GM12801 (cell line): ENCODE results near the gene WSB1.

ENCODE experiments used
- TF ChIP-seq, protein P1 (sequence below): IDR thresholded peaks from one replicate; pipeline ENCODE4 v1.5.1; 2011; ENCODE audit warnings: control low read depth; ENCODE audit not compliant: insufficient read length; ENCODE audit errors: extremely low read depth

Gene WSB1

DNA sequence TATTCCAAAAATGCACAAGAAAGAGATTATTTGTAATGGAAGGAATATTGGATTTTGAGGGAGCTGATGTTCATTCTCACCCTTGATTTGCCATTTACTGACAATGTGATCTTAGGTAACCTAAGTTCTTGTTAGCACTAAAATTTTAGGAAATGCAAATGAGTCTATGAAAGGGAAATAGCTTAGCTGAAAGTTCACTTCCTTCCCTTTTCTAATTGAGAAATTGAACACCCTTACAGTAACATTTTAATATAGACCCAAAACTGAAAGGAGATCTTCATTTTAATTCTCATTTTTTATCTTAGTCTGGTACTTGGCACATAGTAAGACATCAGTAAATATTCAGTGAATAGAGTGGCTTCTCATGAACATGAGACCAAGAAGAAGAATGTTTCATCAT is 10.9 kb upstream of the WSB1 start:
- TF ChIP-seq, protein P1, sequence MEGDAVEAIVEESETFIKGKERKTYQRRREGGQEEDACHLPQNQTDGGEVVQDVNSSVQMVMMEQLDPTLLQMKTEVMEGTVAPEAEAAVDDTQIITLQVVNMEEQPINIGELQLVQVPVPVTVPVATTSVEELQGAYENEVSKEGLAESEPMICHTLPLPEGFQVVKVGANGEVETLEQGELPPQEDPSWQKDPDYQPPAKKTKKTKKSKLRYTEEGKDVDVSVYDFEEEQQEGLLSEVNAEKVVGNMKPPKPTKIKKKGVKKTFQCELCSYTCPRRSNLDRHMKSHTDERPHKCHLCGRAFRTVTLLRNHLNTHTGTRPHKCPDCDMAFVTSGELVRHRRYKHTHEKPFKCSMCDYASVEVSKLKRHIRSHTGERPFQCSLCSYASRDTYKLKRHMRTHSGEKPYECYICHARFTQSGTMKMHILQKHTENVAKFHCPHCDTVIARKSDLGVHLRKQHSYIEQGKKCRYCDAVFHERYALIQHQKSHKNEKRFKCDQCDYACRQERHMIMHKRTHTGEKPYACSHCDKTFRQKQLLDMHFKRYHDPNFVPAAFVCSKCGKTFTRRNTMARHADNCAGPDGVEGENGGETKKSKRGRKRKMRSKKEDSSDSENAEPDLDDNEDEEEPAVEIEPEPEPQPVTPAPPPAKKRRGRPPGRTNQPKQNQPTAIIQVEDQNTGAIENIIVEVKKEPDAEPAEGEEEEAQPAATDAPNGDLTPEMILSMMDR, result no peak

DNA sequence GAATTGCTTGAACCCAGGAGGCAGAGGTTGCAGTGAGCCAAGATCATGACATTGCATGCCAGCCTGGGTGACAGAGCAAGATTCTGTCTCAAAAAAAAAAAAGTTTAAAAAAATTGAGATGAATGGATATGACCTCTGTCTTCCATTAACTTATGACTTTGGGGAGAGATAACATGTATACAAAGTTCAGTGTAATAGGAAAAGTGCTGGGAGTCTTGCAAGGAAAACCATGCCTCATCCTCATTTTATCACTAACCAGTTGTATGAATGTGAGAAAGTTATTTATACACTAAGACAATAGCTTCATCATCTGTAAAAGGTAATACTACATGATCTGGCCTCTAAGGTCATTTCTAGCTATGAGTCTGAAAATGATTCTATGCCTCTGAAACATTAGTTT is 10.2 kb upstream of the WSB1 start:
- TF ChIP-seq, protein P1, result no peak

DNA sequence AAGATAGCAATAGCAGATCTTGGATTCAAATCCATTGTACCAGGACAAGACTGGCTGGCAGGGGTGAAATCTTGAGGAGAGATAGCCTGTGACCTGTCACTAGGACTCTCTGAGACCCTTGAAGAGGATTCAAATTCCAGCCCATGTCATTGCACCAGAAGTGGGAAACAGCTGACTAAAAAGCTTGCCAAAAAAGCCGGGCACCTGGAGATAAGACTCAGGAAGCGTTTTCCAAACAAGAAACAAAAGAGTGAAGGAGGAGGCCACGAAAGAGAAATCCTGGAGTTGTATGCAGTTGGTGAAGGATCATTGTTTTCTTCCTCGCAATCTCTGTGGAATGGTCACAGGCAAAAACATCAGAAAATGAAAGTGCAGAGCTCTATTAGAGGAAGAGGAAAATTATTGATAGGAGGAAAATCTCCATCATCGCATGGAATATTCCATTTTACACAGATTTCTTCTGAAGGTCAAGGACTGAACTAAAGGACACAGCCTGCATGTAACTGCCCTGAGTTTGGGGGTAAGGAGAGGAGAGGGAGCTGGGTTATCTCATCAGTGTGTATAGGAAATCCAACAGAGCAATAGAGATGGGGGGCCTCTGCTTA is 9.0 kb upstream of the WSB1 start:
- TF ChIP-seq, protein P1, result no peak

DNA sequence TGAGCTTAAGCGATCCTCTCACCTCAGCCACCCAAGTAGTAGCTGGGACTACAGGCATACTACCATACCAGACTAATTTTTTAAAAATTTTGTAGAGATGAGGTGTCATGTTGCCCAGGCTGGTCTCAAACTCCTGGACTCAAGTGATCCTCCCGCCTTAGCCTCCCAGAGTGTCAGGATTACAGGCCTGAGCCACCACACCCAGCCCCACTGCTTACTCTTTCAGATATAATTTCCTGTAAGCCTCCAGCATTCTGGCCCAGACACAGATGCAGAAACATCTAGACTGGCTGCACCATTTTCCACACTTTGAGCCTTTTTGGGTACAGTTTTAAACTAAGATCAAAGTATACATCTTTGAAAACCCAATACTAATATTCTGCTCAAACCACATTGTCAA is 8.4 kb upstream of the WSB1 start:
- TF ChIP-seq, protein P1, result no peak

DNA sequence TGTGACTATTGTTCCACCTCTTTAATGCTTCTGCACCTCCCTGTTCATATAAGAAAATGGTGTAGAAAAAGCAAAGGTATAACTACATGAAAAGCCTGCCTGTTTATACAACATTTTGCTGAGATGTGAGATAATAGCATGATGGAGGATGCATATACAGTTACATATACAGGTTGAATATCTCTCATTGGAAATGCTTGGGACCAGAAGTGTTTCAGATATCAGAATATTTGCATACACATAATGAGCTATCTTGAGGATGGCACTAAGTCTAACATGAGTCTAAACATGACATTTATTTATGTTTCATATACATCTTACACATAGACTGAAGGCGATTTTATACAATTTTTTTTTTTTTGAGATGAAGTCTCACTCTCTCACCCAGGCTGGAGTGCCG is 5.7 kb upstream of the WSB1 start:
- TF ChIP-seq, protein P1, result no peak

DNA sequence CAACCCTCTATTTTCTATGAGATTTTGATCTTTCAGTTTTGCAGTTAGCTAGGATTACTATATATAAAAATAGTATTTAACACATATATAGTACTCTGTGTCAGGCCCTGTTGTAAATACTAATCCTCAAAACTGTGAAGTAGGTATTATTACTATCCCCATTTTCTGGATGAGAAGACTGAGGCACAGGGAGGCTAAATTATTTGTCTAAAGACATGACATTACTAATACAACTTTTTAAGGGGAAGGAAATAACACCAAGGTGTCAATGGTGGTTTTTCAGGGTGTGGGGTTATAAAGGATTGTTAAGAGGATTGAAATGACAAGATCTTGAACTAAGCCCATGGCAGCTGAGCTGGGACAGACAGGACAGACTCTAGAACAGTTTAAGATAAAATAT is 4.1 kb upstream of the WSB1 start:
- TF ChIP-seq, protein P1, result no peak

DNA sequence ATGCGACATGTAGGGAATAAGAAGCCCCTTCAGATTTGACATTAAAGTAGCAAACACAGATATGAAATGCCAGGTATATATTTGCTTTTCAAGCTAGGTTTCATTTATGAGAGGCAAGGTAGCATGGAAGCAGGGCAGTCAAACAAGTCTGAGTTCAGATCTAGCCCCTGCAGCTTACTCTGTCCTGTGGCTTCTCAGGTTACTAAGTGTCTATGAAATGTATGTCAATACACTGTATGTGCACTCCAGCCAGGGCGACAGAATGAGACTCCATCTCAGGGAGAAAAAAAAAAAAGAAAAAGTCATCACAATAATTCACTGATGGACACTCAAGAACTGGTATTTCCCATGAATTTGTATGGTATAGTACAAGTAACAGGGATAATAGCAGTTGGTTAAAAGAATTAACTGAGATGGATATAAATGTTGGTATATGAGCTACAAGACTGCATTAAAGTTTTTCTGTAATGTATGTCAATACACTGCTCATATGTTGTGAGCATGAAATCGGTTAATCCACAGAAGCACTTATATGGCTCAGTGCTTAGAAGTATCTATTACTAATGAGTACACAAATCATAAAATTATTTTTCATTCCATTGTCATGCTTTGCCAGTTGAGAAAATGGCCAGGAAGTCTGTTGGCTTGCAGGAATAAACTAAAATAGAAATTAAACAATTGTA is 2.9 kb upstream of the WSB1 start:
- TF ChIP-seq, protein P1, result no peak
